Tibial nerve (tissue), 3 donors: Measurements from ENCODE around the gene TXN.

Experiments used
- CTCF ChIP-seq, 5 experiments: fragments of 200-600 bp in 3 of 5; fragments of 450-650 bp in 2 of 5; sonication (generic) in 3 of 5; IDR thresholded peaks; one replicate each; pipeline ENCODE4 v1.5.1; 2016 to 2019; ENCODE audit warnings: antibody characterized with exemption in 5 of 5, mild to moderate bottlenecking in 3 of 5, moderate library complexity in 2 of 5
- POLR2A ChIP-seq, 2 donors: fragments of 450-650 bp; IDR thresholded peaks; one replicate each; pipeline ENCODE4 v1.6.1; 2017; ENCODE audit warnings: antibody characterized with exemption in 2 of 2, mild to moderate bottlenecking in 2 of 2, moderate library complexity in 2 of 2

GRCh38 chr9:110258690-110259091, 2.4 kb upstream of the TXN start:
- TF ChIP-seq CTCF (IDR thresholded peaks at IDR 0.05) (no peak), POLR2A (IDR thresholded peaks at IDR 0.05) (no peak)
